ENCODE results near the gene OR10T2.
"Not testable (repeated sequence)": the region's sequence is repeated elsewhere in the genome, so short reads cannot be mapped to it uniquely, and the experiment has no call there.

OR10T2 gene

GRCh38 chr1:158398818-158399514 is at the start of gene OR10T2:
OR10T2 (minus strand) TSS chr1:158399466; CDS start chr1:158399466, 0 bp downstream.
- DNase-seq (ENCODE audit: low spot score): no peak

- DNase-seq (ENCODE audit: low spot score): no peak
These were observed 46.1 kb upstream of the OR10T2 start for GRCh38 chr1:158445376-158445775.

- DNase-seq (ENCODE audit: low spot score): no peak
These were observed 35.5 kb upstream of the OR10T2 start for GRCh38 chr1:158434741-158435140.

GRCh38 chr1:158430163-158430562 is 30.9 kb upstream of the OR10T2 start:
- DNase-seq (ENCODE audit: low spot score): not testable (repeated sequence)

- DNase-seq (ENCODE audit: low spot score): no peak
These were observed 26.9 kb upstream of the OR10T2 start, which contains the start of gene OR10K2 for GRCh38 chr1:158426137-158426536. OR10K2 (minus strand) TSS chr1:158426237; CDS start chr1:158420866, 5,371 bp downstream.

GRCh38 chr1:158425027-158425426 is 25.8 kb upstream of the OR10T2 start:
- DNase-seq (ENCODE audit: low spot score): no peak

GRCh38 chr1:158422212-158422611 is 22.9 kb upstream of the OR10T2 start:
- DNase-seq (ENCODE audit: low spot score): no peak

- no peak for DNase-seq (ENCODE audit: low spot score)
These were observed 18.3 kb upstream of the OR10T2 start for GRCh38 chr1:158417586-158417985.

GRCh38 chr1:158414651-158415345 is 15.5 kb upstream of the OR10T2 start:
- no peak for DNase-seq (ENCODE audit: low spot score)

- DNase-seq (ENCODE audit: low spot score): no peak
These were observed 7.8 kb upstream of the OR10T2 start for GRCh38 chr1:158407092-158407491.

- DNase-seq (ENCODE audit: low spot score): no peak
These were observed 1.6 kb upstream of the OR10T2 start for GRCh38 chr1:158400871-158401270.

GRCh38 chr1:158396646-158397045 is 2.6 kb downstream of the OR10T2 start:
- DNase-seq (ENCODE audit: low spot score): no peak

GRCh38 chr1:158393476-158393875 is 5.8 kb downstream of the OR10T2 start:
- DNase-seq (ENCODE audit: low spot score): no peak

GRCh38 chr1:158391099-158391498 is 8.2 kb downstream of the OR10T2 start:
- DNase-seq (ENCODE audit: low spot score): no peak

- no peak for DNase-seq (ENCODE audit: low spot score)
These were observed 8.9 kb downstream of the OR10T2 start for GRCh38 chr1:158390331-158390730.

- no peak for DNase-seq (ENCODE audit: low spot score)
These were observed 24.4 kb downstream of the OR10T2 start for GRCh38 chr1:158374860-158375259.

GRCh38 chr1:158374101-158374500 is 25.2 kb downstream of the OR10T2 start:
- not testable (repeated sequence) for DNase-seq (ENCODE audit: low spot score)

GRCh38 chr1:158371188-158371953 is 27.9 kb downstream of the OR10T2 start:
- DNase-seq (ENCODE audit: low spot score): no peak

- DNase-seq (ENCODE audit: low spot score): no peak
These were observed 32.5 kb downstream of the OR10T2 start for GRCh38 chr1:158366783-158367182.

- DNase-seq (ENCODE audit: low spot score): no peak
These were observed 36.3 kb downstream of the OR10T2 start for GRCh38 chr1:158362941-158363340.

GRCh38 chr1:158362482-158362881 is 36.8 kb downstream of the OR10T2 start:
- no peak for DNase-seq (ENCODE audit: low spot score)

- DNase-seq (ENCODE audit: low spot score): no peak
These were observed 41.8 kb downstream of the OR10T2 start for GRCh38 chr1:158357441-158357840.

- DNase-seq (ENCODE audit: low spot score): no peak
These were observed 42.6 kb downstream of the OR10T2 start for GRCh38 chr1:158356616-158357015.
